Mucosa of descending colon (tissue), 3 donors: ENCODE data around the gene LDLRAD4. TPM values are rescaled to one million over a fixed set of nuclear protein-coding genes. Genes with fewer than 3 reads are reported as not detected.

Experiments used
- ATAC-seq: fragments of 200-7000 bp; cut with Tn5 transposase; one replicate; pipeline ENCODE4 v1.9.1; 2020; ENCODE audit warnings: mild to moderate bottlenecking, moderate library complexity
- DNase-seq, 3 donors: peaks; one replicate each; pipeline ENCODE4 v3.0.0-alpha.2; 2020
- H3K36me3 ChIP-seq: fragments of 200-600 bp; one replicate; pipeline ENCODE4 v1.8.0; 2021; ENCODE audit warnings: low read depth, mild to moderate bottlenecking
- H3K4me1 ChIP-seq: fragments of 200-600 bp; one replicate; pipeline ENCODE4 v1.8.0; 2021; ENCODE audit warnings: low read depth, mild to moderate bottlenecking
- H3K4me3 ChIP-seq: fragments of 200-600 bp; one replicate; pipeline ENCODE4 v1.8.0; 2021; ENCODE audit warnings: mild to moderate bottlenecking
- H3K9me3 ChIP-seq: fragments of 200-600 bp; one replicate; pipeline ENCODE4 v1.8.0; 2021; ENCODE audit warnings: mild to moderate bottlenecking
- CTCF ChIP-seq: fragments of 200-600 bp; IDR thresholded peaks from one replicate; pipeline ENCODE4 v1.8.0; 2022; ENCODE audit warnings: antibody characterized with exemption, mild to moderate bottlenecking
- intact Hi-C, 2 donors: fragments of 100-400 bp; cut with DNase I in 1 of 2; cut with micrococcal nuclease in 1 of 2; formaldehyde crosslinking; loops; one replicate each; pipeline versions ENCODE4 v1.11.0 to v1.11.1; 2022; cut with DNase I, micrococcal nuclease
- total RNA-seq, 3 donors: library from RNA; stranded (reverse); fragmentation: NEBNext Ultra II Directional in 2 of 3; extraction: Animal tissue kit (Norgen Biotek cat#: 25700) in 2 of 3; gene quantifications; one replicate each; pipeline versions ENCODE4 v1.2.1 to v1.2.4, GENCODE V29; 2021 to 2023
- donor health status: DM: no; HTN: no; CAD: no; lungs with moderate emphysema.
- donor health status: DM: no; HTN: no; CAD: no.
- donor health status: DM: no; HTN: yes; CAD: no.

Gene LDLRAD4
- total RNA-seq, 3 donors from 2014 or later = 36.8 to 41.0 (median 37.4) TPM

GRCh38 chr18:13229001-13229671 lies 10.6 kb downstream of the LDLRAD4 start:
- DNase-seq = no peak
- Histone ChIP-seq H3K4me3 (no peak overlapping the region), H3K9me3 (no peaks in the 10 kb centered on the region), H3K36me3 (no peaks in the 10 kb centered on the region), H3K4me1 (peaks cover 1% of the 10 kb centered on the region)
- intact Hi-C loops = loop anchor here in 1 of 2 donors (10.0 kb wide), 1 partner anchor 86 kb away; no protein-coding TSS in a partner anchor
- no peak for ATAC-seq
- no peak for TF ChIP-seq CTCF

DNA sequence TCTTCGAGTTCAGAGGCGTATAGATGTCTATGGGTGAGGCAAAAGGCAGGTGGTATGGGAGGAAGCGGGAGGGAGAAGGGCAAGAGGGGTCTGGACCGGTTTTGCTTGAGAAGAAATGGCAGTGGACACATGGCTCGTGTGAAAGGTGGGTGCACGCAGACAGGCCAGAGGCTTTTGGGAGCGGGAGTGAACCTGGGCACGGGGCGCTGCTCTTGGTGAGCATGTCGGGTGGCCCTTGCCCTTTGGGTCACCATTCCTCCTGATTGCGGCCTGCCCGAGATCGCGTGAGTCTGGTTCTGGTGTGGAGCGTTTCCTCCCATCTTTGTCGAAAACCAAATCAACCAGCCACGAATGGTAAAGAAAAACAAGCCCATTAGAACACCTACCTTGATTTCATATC lies 12.6 kb downstream of the LDLRAD4 start:
- no peak overlapping the region for H3K4me3 ChIP-seq
- H3K9me3 ChIP-seq = no peaks in the 10 kb centered on the region
- H3K4me1 ChIP-seq = no peaks in the 10 kb centered on the region
- no peaks in the 10 kb centered on the region for H3K36me3 ChIP-seq
- DNase-seq = no peak
- TF ChIP-seq CTCF = no peak
- ATAC-seq = no peak
- intact Hi-C loops = no loop called here

DNA sequence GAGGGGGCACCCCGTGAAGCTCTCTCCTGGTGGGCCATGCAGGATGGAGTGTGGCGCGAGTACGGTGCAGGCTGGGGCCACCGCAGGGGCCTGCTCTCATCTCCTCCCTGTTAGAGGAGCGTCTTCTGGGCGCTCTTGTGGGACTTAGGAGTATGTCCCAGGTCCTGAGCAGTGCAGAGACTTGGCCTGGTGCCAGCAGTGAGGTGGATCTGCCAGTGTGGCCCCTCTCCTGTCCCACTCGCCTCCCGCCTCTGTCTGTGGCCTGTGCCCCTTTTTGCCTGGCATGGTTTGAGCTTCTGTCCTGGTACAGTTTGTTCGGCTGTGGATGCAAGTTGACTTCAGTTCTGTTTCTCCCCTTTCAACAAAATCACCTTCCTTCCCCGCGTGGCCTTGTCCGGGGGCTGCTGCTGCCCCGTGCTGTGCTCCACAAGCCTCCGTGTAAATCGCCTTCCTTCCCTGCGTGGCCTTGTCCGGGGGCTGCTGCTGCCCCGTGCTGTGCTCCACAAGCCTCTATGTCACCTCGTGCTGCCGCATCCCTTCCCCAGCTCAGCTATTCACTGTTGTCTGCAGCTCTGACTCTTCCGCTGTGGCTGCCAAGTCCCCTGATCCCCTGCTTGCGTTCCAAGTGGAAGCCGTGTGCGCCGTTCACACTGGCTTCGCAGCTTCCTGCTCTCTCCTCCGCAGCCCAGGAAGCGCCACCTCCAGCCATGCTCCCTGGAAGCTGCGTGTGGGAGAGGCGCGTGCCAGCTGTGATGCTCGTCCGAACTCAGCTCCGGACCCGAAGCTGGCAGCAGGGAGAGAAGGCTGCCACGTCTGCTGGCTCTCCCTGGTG lies 13.7 kb downstream of the LDLRAD4 start:
- TF ChIP-seq CTCF = no peak
- DNase-seq (no peak), ATAC-seq (no peak)
- H3K9me3 ChIP-seq = no peaks in the 10 kb centered on the region
- H3K36me3 ChIP-seq = no peaks in the 10 kb centered on the region
- H3K4me3 ChIP-seq = no peak overlapping the region
- H3K4me1 ChIP-seq = no peaks in the 10 kb centered on the region
- intact Hi-C loops = no loop called here

- Histone ChIP-seq H3K4me1 (no peaks in the 10 kb centered on the region), H3K36me3 (no peaks in the 10 kb centered on the region), H3K4me3 (no peak overlapping the region), H3K9me3 (no peaks in the 10 kb centered on the region)
- TF ChIP-seq CTCF = no peak
- intact Hi-C loops = no loop called here
- no peak for ATAC-seq
- DNase-seq = no peak
Observed at GRCh38 chr18:13232971-13233786, 14.6 kb downstream of the LDLRAD4 start.
